SK-N-MC (cell line): Measurements from ENCODE around the gene CMIP.

ENCODE experiments used
- EZH2 ChIP-seq: fragments of 200-600 bp; sonication (generic); IDR thresholded peaks from one replicate; pipeline ENCODE4 v1.6.1; 2017; ENCODE audit warnings: antibody characterized with exemption
- FOXP2 ChIP-seq: optimal IDR thresholded peaks from 2 replicates; pipeline ENCODE3; 2011; ENCODE audit warnings: mild to moderate bottlenecking, moderate library complexity; ENCODE audit not compliant: insufficient read depth; ENCODE audit errors: extremely low read length, control extremely low read depth
- POLR2AphosphoS5 ChIP-seq: IDR thresholded peaks from 2 replicates; pipeline ENCODE4 v1.6.1; 2012; ENCODE audit warnings: mild to moderate bottlenecking, low read depth, low read length, borderline replicate concordance

DNA sequence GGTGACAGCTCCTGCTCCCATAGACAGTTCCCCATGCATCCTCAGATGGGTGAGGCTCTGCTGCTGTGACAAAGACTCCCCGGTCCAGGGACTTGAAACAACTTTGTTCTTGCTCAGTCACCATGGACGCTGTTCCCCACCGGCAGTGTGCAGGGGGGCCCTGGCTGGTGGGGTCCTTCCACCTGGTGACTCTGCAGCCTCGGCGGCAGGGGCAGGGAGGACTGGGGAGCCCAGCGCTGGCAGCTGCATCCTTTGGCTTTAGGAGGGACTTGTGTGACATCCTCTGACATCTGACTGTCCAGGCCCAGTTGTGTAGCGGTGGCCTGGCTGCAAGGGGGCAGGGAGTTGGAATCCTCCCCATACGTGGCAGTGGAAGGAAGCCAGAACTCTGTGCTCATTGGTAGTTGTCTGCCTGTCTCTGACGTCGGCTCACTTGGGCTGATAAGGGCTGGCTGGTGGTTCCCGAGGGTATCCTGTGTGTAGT, 107.3 kb downstream of the CMIP start:
- TF ChIP-seq EZH2 (no peak), POLR2AphosphoS5 (no peak), FOXP2 (no peak)
